Raji (cell line): ENCODE results near the gene ALOXE3.

Source experiments
- POLR2A ChIP-seq: IDR thresholded peaks from 2 replicates; pipeline ENCODE4 v1.6.1; 2011; ENCODE audit warnings: low read depth, low read length, control low read depth; ENCODE audit not compliant: insufficient read depth

Gene ALOXE3

GRCh38 chr17:8068736-8069586, 49.4 kb downstream of the ALOXE3 start:
- TF ChIP-seq POLR2A, result no peak

- no peak for TF ChIP-seq POLR2A
Measured at GRCh38 chr17:8067806-8068205, 50.5 kb downstream of the ALOXE3 start.

- TF ChIP-seq POLR2A, result no peak
Measured at GRCh38 chr17:8066841-8067775, 51.2 kb downstream of the ALOXE3 start.

GRCh38 chr17:8064561-8065019, 53.7 kb downstream of the ALOXE3 start:
- no peak for TF ChIP-seq POLR2A

- TF ChIP-seq POLR2A, result no peak
Measured at GRCh38 chr17:8063761-8064534, 54.4 kb downstream of the ALOXE3 start.

GRCh38 chr17:8062807-8063483, 55.4 kb downstream of the ALOXE3 start:
- TF ChIP-seq POLR2A, result no peak

- no peak for TF ChIP-seq POLR2A
Measured at GRCh38 chr17:8062435-8062806, 55.9 kb downstream of the ALOXE3 start.

DNA sequence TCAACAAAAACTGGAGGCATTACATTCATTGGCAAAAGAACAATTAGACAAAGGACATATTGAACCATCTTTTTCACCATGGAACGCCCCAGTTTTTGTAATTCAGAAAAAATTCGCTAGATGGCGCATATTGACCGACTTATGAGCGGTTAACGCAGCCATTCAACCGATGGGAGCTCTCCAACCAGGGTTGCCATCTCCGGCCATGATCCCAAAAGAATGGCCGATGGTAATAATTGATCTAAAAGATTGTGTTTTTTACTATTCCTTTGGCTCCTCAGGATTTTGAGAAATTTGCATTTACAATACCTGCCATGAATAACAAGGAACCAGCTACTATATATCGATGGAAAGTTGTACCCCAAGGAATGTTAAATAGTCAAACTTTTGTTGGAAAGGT, 58.0 kb downstream of the ALOXE3 start:
- TF ChIP-seq POLR2A, result no peak

- TF ChIP-seq POLR2A, result no peak
Measured at GRCh38 chr17:8059131-8059530, 59.2 kb downstream of the ALOXE3 start.

DNA sequence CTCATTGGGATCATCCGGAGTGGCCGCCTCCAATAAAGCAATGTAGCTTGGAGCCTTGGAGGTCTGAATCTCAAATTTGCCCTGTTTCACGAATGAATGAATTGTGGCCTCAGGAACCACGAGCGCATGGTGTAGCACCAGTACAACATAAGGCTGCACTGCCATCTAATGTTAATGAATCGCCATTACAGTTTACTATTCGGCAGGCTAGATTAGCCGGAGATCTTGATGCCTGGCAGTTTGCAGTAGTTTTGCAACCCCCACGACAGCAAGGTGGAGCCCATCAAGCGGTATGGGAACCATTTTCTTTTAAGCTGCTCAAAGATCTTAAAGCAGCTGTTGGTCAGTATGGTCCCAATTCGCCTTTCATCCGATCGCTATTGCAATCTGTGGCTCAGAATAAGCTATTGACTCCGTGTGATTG, 60.6 kb downstream of the ALOXE3 start:
- TF ChIP-seq POLR2A, result no peak

- no peak for TF ChIP-seq POLR2A
Measured at GRCh38 chr17:8056976-8057625, 61.2 kb downstream of the ALOXE3 start.

DNA sequence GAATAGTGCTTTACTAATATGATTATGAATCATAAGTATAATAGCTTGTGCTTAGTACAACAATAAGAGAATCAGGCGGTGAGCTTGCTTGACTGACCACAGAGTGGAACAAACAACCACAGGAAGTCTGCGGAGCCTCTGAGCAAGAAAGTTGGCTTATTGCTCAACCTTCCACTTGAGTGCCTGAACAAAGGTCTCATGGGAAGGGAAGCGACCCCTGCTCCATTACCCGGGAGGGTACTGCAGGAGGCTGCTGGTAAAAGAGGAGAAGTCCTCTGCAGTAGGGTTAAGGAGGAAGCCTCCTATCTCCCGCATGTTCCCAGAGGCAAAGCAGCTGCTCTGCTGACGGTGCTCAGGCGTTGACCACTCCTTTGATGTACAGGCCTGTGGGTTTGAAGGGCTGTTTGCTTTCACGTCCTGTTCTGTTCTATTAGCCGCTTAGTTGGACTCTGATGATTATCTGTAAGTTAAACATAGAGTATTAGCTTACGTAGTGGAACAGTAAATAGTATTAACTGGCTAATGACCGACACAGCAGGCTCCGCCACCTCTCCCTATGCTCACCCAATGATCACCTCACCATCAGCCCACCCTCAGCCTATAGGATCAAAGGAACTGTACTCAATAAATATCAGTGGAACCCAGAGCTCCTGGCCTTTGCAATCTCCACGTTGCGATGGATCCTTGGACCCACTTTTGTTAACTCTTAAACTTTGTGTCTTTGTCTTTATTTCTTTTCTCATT, 61.9 kb downstream of the ALOXE3 start:
- TF ChIP-seq POLR2A, result no peak

GRCh38 chr17:8055851-8056231, 62.5 kb downstream of the ALOXE3 start:
- TF ChIP-seq POLR2A, result no peak
